GM21447 (cell line): ENCODE results near the gene TBC1D19.
A peak's percentile ranks its signal among the peaks of the same experiment; 100 is the strongest.

Source experiments
- ATAC-seq: cut with Tn5 transposase; IDR thresholded peaks from one replicate; pipeline ENCODE4 v1.9.1; 2021; ENCODE audit not compliant: unreplicated experiment

TBC1D19 gene

DNA sequence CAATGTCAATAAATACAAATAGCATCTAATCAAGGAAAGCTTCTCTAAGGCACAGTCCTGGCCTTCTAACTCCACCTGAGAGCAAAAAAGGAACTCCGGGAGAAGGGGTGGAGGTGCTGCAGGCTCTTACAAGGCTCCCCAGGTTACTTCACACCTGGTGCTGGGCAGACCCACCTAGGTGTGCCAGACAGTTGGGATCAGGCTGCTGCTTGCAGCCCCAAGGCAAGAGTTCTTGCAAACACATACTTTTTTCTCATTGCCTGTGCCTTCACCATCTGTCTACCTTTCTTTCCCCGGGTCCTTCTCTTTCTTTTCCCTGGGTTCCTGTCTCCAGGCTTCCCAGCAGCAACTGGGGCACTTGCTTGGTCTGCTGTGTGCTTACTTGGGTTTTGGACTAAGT lies 195.3 kb downstream of the TBC1D19 start:
- no peak for ATAC-seq

DNA sequence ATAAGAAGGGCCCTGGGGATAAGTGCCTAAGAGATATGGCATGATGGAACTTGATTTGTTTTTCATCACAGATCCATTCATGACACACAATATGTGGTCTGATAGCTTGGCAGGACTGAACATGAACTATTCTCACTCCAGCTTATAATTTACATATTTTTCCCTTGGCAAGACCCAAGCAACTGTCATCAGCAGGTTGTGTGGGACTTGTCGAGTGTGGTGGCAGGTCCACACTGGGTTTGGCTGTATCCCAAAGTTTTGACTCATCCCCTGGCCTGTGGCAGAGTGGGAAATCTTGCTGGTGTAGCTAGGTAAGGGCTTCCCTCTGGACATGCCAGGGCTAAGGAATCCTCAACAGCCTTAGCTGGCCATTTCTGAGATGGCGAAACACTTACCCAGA lies 195.8 kb downstream of the TBC1D19 start:
- ATAC-seq: no peak

DNA sequence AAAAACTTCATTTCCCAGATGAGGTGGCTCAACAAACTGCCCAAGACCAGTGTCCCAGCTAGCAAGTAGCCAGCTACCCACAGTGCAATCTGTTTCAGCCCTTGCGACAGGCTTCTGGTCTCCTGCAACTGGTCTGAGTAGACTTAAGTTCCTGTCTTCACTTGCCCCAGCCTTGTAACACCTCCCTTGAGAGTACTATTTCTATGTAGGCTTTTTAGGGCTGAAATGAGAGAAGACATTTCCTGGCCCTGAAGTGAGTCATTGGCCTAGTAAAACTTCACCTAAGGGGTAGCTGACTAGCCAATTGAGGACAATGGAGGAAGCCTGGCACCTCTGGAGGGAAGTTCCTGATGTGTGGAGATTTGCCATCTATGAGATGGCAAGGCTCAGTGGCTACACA lies 196.7 kb downstream of the TBC1D19 start:
- peak; percentile 92 for ATAC-seq

DNA sequence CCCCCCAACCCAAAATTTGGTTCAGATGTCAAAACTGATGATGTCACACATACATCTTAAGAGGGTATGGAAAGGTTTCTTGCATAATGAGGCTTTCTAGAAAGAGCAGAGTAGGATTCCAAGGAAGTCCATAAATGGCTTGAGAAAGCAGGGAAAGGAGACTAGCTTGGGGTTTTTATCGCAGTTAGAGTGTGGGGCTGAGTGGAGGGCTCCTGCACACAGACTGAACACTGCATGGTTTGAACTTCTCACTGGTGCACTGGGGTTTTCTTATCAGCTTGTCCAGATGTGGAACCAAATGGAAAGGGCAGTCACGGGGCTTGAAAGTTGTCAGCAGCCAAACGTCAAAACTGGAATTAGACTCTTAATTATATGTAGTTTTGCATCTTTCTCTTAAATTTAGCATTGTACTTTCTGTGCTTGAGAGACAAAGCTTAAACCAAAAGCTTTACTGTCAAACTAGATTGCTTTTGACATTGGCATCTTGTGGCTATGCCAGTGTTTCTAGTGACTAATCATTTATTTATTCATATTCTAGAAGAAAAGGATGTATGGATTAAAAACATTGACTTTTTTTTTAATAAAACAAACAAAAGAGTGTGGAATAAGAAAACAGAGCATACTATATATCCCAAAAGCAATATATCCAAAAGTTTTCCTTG lies 198.4 kb downstream of the TBC1D19 start:
- no peak for ATAC-seq

DNA sequence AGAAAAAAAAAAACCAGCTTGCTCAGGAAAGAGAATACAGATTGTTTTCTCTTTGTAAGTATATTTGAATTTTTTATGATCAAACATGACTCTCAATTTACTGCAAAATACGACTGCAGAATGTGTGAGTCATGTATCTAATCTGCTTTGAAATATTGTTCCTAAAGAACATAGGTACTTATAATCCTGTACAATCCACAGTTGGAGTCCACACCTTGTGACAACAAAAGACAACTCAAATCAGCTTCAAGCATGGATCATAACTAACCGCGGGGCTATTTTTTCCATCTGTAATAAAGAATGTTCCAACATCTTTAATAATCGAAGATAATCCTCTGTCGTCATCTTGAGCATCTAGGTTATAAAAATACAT lies 198.9 kb downstream of the TBC1D19 start:
- ATAC-seq: no peak

DNA sequence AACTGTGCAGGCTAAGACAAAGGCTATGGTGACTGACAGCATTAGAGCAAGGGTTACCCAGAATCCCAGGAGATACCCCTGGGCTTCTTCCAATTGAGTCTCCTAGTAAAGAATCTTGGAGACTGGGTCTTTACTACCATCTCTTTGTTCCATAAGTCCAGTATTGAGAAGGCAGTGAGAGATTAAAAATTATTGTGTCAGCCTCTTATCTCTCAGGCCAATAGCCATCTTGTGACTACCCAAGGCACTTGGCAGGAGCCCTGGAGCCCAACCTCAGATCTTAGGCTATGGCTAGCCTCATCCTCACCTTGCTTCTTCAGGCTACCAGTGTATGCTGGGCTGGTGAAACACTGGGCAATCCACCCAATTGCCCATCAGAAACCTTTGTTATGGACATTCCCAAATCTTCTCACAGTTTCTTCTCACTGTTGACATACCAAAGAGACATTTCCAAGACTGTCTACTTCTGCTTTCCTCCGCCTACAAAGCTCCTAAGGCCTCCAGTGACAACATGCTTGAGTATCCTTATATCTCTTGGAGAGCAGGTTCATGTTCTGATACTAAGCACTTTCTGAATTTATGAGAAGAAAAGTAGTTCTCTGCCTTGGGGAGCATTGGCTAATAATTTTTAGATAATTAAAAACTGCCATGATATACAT lies 200.5 kb downstream of the TBC1D19 start:
- ATAC-seq: no peak

DNA sequence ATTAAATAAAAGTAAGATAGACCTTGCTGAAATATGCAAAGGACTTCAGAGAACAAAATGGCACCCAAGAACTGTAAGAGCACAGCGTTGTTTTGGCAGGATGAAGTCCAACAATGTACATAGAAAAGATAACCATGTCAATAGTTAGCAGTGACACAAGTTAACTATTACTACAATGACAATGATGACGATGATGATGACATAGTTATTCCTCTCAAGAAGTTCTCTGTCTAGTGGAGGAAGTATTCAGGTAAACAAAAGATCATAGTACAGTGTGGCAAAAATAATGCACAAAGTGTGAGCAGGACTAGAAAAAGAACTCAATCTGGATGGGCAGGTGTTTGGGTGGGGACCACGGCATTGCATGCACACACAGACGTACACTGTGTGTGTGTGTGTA lies 201.4 kb downstream of the TBC1D19 start:
- no peak for ATAC-seq

DNA sequence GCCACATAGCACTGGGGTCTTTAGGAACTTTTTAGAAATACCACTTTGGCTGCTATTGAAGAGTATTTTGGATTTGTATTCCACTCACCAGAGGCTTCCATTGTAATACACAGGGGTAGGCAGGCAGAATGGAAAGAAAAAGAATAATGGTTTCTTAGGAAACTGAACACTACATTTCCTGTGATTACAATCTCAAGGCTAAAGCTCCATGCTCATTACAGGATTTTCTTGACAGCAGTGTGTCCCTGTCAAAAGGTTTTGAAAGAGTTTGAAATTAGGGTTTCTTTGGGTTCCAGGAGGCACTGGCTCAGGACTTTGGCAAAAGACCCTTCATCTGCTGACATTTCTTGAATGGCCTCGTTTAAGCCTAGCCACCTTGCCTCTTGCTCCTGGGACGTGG lies 201.9 kb downstream of the TBC1D19 start:
- ATAC-seq: no peak

DNA sequence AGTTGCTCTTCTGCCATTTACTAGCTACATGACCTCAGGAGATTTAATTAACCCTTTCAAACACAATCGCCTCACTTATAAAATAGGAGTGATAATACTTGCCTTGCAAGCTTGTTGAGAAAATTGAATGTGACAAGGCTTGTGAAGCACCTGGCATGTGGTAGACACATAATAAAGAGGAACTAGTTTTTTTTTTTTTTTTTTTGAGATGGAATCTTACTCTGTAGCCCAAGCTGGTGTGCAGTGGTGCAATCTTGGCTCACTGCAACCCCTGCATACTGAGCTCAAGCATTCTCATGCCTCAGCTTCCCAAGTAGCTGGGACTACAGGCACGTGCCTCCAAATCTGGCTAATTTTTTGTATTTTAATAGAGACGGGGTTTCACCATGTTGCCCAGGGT lies 203.0 kb downstream of the TBC1D19 start:
- no peak for ATAC-seq

DNA sequence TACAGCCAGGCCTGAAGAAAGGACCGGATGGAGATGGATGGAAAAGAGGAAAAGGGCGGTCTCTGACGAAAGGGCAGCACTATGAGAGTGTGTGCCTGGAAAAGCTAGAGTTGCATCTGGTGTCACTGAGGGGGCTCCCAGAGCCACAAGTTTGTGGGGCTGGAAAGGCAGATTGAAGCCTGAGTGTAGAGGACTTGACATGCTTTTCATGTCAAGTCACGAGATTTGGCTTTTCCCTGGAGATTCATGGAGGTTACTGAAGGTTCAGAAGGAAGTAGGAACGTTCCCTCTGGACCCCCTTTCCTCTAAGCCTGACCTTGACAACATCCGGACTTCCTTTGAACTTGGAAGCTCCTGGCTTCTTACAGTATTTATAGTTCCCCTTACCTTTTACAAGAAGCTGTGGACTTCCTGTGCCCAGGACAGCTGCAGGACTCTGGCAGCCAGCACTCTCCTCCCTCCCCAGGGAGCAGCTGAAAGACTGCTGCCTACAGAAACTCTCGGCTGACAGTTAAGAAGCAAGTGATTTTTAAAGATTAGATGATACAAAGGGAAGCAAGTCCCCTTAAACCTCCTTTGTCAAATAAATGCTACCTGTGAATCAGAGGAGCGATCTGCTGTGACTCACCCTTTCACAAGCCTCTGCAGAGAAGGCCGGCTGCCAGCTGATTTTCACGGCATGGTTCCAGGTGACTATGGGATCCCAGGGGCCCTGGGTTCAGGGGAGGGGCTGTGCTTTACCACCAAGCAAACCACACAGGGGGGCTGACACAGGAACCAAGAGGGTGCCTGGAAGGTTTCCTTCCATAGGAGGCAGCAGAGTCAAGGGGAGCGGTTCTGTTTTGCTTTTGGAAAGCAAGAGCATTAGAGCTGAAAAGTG lies 203.8 kb downstream of the TBC1D19 start:
- peak; percentile 47 for ATAC-seq

DNA sequence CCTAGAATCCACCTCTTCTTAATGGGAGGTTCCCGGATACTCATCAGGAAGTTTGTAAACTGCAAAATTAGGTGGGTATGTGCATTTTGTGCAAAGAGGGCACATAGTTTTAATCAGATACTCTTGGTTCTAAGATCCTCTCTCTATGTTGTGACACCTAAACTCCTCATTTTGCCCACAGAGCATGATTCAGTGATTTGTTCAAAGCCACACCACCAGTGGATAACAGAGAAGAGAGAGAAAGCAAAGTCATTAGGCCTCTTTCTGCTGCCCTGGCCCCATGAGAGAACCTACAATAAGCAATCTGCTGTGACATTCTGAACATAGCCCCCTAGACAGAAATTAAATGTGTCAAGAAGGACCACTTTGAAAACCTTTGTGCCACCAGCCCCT lies 204.5 kb downstream of the TBC1D19 start:
- ATAC-seq: no peak

DNA sequence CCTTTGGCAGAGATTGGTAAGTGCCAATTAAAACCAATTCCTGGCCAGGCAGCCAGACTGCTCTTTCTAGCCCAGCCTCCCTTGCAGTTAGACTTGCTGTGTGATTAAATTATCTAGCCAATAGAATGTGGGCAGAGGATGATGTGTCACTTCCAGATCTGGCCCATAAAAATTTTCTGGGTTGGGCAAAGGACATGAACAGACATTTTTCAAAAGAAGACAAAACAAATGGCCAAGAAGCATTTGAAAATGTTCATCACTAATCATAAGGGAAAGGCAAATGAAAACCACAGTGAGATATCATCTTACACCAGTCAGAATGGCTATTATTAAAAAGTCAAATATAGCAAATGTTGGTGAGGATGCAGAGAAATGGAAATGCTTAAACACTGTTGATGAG lies 205.3 kb downstream of the TBC1D19 start:
- ATAC-seq: no peak

DNA sequence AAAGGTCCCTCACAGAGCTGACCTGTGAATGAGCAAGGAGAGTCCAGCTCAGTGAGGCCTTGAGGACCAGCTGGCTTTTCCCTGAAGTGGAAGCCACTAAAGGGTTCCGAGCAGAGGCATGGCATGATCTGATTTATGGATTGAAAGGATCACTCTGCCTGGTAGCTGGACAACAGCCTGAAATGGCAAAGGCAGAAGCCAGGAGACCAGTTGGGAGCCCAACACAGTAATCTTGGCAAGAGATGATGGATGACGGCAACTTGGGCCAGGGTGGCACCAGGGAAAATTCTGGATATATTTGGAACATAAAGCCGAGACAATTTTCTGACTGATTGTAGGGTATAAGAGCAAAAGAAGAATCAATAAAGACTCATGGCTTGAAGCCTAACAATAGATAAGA lies 207.5 kb downstream of the TBC1D19 start:
- no peak for ATAC-seq

DNA sequence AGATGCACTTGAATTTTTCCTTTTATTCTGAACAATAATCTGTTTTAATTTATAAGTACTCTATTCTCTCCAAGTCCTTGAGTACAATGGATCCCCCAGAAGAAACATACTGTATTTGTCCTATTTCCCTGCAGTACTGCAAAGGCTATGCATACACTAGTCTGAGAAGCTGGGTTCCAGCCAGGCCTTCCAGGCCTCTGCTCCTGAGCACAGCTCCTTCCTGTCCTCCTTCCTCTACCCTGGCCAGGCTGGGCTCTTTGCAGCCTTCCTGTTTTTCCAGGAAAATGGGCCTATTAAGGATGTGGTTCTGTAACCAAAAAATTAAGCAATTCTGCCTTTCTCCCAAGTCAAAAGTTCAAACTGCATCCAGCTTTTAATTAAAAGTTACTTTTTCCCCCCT lies 208.8 kb downstream of the TBC1D19 start:
- no peak for ATAC-seq

DNA sequence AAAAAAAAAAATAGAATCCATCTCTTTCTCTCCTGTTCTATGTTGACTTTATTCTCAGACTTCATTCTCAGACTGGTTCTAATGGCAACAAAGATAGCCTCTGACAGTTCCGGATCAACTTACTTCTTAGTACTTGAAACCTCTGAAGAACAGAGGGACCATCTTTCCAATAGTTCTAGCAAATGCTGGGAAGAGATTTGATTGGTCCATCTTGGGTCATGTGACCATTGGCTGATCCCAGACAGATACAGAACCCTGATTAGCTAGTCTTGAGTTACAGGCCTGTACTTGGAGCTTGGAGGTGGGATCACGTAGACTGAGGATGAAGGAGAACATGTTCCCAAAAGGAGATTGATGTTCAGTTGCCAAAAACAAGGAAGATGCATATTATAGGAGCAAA lies 209.9 kb downstream of the TBC1D19 start:
- ATAC-seq: no peak

DNA sequence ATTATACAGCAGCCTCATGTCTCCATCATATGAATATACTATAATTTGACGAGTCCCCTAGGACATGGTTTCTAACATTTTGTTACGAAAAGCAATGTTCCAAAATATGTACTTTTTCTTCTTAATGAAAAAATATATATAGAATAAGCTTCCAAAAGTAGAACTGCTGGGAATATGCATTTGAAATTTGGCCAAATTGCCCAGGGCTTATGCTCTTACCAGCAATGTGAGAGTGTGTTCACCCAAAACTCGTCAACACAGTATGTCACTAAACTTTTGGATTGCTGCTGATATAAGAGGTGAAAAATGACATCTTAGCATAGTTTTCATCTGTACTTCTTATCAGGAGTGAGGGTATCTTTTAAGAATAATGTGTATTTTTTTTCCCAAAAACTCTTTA lies 212.2 kb downstream of the TBC1D19 start:
- no peak for ATAC-seq

DNA sequence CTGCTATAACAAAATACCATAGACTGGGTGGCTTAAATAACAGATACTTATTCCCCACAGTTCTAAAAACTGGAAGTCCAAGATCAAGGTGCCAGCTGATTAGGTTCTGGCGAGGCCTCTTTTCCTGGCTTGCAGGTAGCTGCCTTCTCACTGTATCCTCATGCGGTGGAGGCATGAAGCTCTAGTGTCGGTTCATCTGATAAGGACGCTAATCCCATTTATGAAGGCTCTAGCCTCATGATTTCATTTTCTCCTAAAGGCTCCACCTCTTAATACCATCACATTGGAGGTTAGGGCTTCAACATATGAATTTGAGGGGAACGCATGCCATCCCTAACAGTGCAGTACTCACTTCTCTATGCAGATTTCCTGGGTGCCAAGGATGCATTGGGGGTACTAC lies 218.9 kb downstream of the TBC1D19 start:
- ATAC-seq: no peak

DNA sequence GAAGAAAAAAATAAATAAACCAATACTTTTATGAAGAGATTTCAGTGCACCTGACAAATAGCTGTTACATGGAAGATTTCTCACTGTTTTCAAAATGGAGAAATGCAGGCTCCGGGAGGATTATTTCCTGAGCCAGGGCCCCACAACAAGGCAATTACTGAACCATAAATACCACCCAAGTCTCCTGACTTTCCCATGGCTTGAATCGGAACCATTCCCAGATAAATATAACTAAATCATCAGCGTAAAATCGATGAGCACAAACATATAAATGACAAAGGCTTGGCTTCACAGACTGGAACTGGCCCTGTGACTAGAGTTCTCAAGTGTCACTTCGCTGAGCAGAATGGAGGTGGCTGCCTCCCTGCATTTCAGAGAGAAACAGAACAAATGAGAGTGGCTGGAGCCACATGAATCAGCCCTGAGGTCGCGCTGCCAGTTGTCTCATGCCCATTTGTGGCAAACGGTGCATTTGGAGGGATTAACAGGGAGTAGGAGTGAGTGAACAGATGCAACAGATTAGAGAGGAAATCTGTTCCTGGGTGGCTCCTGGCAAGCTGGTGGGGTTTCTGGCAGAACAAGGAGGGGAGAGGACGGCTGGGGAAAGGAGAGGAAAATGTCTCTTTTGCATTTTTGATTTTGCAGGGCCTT lies 219.5 kb downstream of the TBC1D19 start:
- no peak for ATAC-seq

DNA sequence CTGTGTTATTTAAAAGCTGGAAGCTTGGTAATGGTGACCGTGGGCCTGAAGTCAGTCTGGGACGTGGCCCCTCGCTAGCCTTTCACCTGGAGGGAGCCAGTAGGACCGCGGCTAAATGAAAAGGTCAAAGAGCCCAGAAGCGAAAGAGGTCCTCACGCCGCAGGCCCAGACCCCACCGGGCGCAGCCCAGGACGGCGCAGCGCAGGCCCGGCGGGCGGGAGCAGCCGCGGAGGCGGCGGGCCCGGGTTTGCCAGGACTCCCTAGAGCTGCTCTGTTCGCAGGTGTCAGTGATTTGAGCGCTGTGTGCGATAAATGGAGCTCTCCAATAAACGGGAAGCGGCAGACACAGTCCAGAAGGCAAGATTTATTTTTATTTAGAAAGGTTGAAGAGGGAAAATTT lies 220.6 kb downstream of the TBC1D19 start:
- no peak for ATAC-seq

DNA sequence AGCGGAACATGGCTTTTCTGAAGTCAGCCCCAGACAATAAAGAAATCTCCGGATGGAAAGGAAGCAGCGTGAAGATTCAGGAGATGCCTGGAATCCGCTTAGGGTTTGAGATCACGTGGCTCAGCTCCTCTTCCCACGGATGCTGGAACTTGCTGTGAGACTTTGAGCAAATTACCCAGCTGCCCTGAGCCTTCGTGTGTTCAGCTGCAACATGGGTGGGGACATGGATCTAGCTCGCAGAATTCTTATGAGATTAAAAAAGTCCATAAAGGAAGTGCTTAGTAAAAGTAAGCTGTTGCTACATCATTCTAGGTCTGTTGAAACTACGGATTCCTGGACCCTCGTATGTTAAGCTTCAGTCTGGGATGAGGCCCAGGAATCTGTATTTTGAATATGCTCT lies 221.0 kb downstream of the TBC1D19 start:
- ATAC-seq: no peak
